Measurements from ENCODE around the gene TEX19.

DNA sequence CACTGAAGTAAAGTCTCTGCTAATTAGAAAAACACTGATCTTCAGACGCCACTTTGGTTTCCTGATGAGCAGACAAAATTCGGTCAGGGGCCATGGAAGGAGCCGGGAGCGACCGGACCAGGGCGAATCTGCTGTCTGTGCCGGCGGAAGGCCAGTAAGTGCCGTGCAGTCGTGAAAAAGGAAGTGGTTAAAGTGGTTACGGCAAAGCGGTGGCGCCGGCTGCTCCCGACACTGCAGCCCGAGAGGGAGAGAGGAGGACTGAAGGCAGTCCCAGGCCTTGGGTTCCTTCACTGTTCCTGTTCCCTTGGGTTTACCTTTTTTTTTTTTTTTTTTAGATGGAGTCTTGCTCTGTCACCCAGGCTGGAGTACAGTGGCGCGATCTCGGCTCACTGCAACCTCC, 41.8 kb downstream of the TEX19 start:
- TF ChIP-seq, protein P1, sequence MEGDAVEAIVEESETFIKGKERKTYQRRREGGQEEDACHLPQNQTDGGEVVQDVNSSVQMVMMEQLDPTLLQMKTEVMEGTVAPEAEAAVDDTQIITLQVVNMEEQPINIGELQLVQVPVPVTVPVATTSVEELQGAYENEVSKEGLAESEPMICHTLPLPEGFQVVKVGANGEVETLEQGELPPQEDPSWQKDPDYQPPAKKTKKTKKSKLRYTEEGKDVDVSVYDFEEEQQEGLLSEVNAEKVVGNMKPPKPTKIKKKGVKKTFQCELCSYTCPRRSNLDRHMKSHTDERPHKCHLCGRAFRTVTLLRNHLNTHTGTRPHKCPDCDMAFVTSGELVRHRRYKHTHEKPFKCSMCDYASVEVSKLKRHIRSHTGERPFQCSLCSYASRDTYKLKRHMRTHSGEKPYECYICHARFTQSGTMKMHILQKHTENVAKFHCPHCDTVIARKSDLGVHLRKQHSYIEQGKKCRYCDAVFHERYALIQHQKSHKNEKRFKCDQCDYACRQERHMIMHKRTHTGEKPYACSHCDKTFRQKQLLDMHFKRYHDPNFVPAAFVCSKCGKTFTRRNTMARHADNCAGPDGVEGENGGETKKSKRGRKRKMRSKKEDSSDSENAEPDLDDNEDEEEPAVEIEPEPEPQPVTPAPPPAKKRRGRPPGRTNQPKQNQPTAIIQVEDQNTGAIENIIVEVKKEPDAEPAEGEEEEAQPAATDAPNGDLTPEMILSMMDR (IDR thresholded peaks at IDR 0.05; ENCODE audit: insufficient read depth, low read length) = no peak
- TF ChIP-seq POLR2AphosphoS5 (IDR thresholded peaks at IDR 0.05; ENCODE audit: low read depth) = peak; percentile 77
- TF ChIP-seq, protein P2, sequence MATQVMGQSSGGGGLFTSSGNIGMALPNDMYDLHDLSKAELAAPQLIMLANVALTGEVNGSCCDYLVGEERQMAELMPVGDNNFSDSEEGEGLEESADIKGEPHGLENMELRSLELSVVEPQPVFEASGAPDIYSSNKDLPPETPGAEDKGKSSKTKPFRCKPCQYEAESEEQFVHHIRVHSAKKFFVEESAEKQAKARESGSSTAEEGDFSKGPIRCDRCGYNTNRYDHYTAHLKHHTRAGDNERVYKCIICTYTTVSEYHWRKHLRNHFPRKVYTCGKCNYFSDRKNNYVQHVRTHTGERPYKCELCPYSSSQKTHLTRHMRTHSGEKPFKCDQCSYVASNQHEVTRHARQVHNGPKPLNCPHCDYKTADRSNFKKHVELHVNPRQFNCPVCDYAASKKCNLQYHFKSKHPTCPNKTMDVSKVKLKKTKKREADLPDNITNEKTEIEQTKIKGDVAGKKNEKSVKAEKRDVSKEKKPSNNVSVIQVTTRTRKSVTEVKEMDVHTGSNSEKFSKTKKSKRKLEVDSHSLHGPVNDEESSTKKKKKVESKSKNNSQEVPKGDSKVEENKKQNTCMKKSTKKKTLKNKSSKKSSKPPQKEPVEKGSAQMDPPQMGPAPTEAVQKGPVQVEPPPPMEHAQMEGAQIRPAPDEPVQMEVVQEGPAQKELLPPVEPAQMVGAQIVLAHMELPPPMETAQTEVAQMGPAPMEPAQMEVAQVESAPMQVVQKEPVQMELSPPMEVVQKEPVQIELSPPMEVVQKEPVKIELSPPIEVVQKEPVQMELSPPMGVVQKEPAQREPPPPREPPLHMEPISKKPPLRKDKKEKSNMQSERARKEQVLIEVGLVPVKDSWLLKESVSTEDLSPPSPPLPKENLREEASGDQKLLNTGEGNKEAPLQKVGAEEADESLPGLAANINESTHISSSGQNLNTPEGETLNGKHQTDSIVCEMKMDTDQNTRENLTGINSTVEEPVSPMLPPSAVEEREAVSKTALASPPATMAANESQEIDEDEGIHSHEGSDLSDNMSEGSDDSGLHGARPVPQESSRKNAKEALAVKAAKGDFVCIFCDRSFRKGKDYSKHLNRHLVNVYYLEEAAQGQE (IDR thresholded peaks at IDR 0.05; ENCODE audit: insufficient replicate concordance, low read depth) = no peak

All from HL-60 (cell line).